ENCODE measurements around the gene PHF24. TPM values are rescaled to one million over a fixed set of nuclear protein-coding genes. Genes with fewer than 3 reads are reported as not detected.

Gene PHF24
- total RNA-seq, 2 donors from 2014 or later, result 111 TPM; not detected in 1

DNA sequence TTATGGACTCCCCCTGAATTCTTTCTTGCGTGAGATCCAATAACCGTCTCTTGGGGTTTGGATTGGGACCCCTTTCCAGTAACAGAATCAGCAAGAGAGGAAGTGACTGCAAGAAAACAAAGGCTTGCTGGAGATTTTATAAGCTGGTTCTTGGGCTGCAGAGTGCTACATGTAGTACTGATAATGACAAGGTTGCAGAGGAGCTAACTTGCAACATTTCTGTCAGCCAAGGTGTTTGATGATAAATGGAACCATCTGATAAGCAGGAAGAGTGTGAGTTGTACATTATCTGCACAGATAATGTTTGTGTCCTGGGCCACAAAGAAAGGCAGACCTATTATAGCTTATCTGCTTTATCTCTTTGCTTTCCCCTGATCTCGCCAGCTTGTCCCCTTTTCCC lies 68.6 kb downstream of the PHF24 start:
- Histone ChIP-seq H3K27ac (no peak overlapping the region), H3K9me3 (no peaks in the 10 kb centered on the region), H3K36me3 (no peaks in the 10 kb centered on the region), H3K4me1 (replicated peaks) (no peaks in the 10 kb centered on the region), H3K4me3 (no peak overlapping the region), H3K27me3 (replicated peaks; ENCODE audit: insufficient read depth) (no peaks in the 10 kb centered on the region)
- DNase-seq (ENCODE audit: low spot score), result no peak
- TF ChIP-seq, protein P1, sequence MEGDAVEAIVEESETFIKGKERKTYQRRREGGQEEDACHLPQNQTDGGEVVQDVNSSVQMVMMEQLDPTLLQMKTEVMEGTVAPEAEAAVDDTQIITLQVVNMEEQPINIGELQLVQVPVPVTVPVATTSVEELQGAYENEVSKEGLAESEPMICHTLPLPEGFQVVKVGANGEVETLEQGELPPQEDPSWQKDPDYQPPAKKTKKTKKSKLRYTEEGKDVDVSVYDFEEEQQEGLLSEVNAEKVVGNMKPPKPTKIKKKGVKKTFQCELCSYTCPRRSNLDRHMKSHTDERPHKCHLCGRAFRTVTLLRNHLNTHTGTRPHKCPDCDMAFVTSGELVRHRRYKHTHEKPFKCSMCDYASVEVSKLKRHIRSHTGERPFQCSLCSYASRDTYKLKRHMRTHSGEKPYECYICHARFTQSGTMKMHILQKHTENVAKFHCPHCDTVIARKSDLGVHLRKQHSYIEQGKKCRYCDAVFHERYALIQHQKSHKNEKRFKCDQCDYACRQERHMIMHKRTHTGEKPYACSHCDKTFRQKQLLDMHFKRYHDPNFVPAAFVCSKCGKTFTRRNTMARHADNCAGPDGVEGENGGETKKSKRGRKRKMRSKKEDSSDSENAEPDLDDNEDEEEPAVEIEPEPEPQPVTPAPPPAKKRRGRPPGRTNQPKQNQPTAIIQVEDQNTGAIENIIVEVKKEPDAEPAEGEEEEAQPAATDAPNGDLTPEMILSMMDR (IDR thresholded peaks at IDR 0.05), result no peak
- TF ChIP-seq POLR2A (IDR thresholded peaks at IDR 0.05) (no peak), POLR2AphosphoS5 (IDR thresholded peaks at IDR 0.05) (no peak)
- 58% methylated on average over 3 of the region's 3 CpGs for WGBS
- intact Hi-C loops (cut with DNase I), result no loop called here

DNA sequence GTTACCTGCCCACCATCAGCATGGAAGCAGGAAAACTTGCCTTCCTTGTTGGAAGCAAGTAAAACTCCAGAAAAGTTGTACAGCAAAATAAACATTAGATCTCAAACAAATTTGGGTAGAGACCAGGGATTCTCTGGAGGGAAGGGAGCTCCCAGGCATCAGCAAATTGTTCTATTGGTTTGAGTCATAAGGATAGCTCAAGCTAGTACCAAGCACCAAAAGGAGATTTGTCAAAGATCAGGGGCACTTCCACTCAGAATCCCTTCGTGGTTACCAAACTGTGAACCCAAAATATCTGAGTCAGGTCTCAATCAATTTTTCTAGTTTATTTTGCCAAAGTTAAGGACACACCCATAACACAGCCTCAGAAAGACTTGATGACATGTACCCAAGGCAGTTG lies 69.3 kb downstream of the PHF24 start:
- Histone ChIP-seq H3K9me3 (no peaks in the 10 kb centered on the region), H3K4me1 (replicated peaks) (no peaks in the 10 kb centered on the region), H3K27me3 (replicated peaks; ENCODE audit: insufficient read depth) (no peaks in the 10 kb centered on the region), H3K36me3 (no peaks in the 10 kb centered on the region), H3K4me3 (no peak overlapping the region), H3K27ac (no peak overlapping the region)
- intact Hi-C loops (cut with DNase I), result no loop called here
- DNase-seq (ENCODE audit: low spot score), result no peak
- TF ChIP-seq POLR2AphosphoS5 (IDR thresholded peaks at IDR 0.05) (no peak), POLR2A (IDR thresholded peaks at IDR 0.05) (no peak)
- TF ChIP-seq, protein P1 (IDR thresholded peaks at IDR 0.05), result no peak
- WGBS, result 91% methylated on average over 1 of the region's 1 CpG

DNA sequence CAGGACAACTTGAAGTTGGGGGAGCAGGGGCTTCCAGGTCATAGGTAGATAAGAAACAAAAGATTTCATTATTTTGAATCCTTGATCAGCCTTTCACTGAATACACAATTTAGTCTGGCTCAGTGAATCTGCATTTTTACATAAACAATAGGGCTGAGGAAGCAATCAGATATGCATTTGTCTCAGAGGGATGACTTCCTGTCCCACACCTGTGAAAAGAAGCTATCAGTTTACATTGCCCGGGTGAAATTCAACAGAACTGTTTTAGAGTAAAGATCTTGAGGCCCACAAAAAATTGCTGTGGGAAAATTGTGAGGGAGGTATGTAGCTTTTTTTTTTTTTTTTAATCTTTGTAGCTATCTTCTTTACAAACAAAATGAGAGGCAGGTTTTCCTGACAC lies 69.8 kb downstream of the PHF24 start:
- no peaks in the 10 kb centered on the region for H3K4me1 ChIP-seq (replicated peaks)
- TF ChIP-seq POLR2A (IDR thresholded peaks at IDR 0.05) (no peak), POLR2AphosphoS5 (IDR thresholded peaks at IDR 0.05) (no peak)
- TF ChIP-seq, protein P1 (IDR thresholded peaks at IDR 0.05), result no peak
- DNase-seq (ENCODE audit: low spot score), result no peak
- no peak overlapping the region for H3K27ac ChIP-seq
- H3K9me3 ChIP-seq, result no peaks in the 10 kb centered on the region
- H3K36me3 ChIP-seq, result no peaks in the 10 kb centered on the region
- intact Hi-C loops (cut with DNase I), result no loop called here
- 25% methylated on average over 1 of the region's 1 CpG for WGBS
- H3K27me3 ChIP-seq (replicated peaks; ENCODE audit: insufficient read depth), result no peaks in the 10 kb centered on the region
- H3K4me3 ChIP-seq, result no peak overlapping the region

DNA sequence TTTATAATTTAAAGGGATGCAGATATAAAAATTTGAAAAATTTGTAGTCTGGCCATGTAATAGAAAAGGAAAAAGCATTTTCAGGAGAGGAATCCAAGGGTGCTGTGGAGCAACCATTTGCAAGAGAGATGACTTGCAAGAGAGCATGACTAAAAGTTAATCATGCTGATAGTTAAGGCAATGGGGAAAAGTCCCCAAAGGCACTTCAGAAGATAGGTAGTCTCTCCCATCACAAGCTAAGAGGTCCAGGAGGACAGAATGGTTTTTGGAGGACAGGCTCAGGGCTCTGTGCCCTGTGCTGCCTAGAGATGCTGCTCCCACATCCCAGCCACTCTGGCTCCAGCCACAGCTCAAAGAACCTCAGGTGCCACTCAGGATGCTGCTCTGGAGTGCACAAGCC lies 70.3 kb downstream of the PHF24 start:
- TF ChIP-seq, protein P1 (IDR thresholded peaks at IDR 0.05), result no peak
- TF ChIP-seq POLR2A (IDR thresholded peaks at IDR 0.05) (no peak), POLR2AphosphoS5 (IDR thresholded peaks at IDR 0.05) (no peak)
- no peak for DNase-seq (ENCODE audit: low spot score)
- Histone ChIP-seq H3K9me3 (no peaks in the 10 kb centered on the region), H3K27me3 (replicated peaks; ENCODE audit: insufficient read depth) (no peaks in the 10 kb centered on the region), H3K36me3 (no peaks in the 10 kb centered on the region), H3K4me3 (no peak overlapping the region), H3K4me1 (replicated peaks) (no peaks in the 10 kb centered on the region), H3K27ac (no peak overlapping the region)
- intact Hi-C loops (cut with DNase I), result no loop called here

DNA sequence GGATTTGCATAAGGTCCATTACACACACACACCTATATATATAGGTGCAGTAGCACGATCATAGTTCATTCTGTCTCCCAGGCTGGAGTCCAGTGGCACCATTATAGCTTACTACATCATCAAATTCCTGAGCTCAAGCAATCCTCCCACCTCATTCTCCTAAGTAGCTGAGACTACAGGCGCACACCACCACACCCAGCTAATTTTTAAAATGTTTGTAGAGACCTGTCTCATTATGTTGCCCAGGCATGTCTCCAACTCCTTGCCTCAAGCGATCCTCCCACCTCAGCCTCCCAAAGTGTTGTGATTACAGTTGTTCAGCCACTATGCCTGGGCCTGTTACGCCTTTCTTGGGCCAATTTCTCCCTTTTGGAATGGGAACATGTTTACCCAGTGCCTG lies 71.2 kb downstream of the PHF24 start:
- no peaks in the 10 kb centered on the region for H3K9me3 ChIP-seq
- H3K27me3 ChIP-seq (replicated peaks; ENCODE audit: insufficient read depth), result no peaks in the 10 kb centered on the region
- no peak for DNase-seq (ENCODE audit: low spot score)
- no peak overlapping the region for H3K4me3 ChIP-seq
- H3K4me1 ChIP-seq (replicated peaks), result no peaks in the 10 kb centered on the region
- TF ChIP-seq, protein P1 (IDR thresholded peaks at IDR 0.05), result no peak
- TF ChIP-seq POLR2A (IDR thresholded peaks at IDR 0.05), result no peak
- TF ChIP-seq POLR2AphosphoS5 (IDR thresholded peaks at IDR 0.05), result no peak
- WGBS, result 57% methylated on average over 4 of the region's 4 CpGs
- intact Hi-C loops (cut with DNase I), result no loop called here
- no peaks in the 10 kb centered on the region for H3K36me3 ChIP-seq
- no peak overlapping the region for H3K27ac ChIP-seq

Measured in prostate gland (tissue), 2 donors.